Measurements from ENCODE around the gene PALM3.

DNA sequence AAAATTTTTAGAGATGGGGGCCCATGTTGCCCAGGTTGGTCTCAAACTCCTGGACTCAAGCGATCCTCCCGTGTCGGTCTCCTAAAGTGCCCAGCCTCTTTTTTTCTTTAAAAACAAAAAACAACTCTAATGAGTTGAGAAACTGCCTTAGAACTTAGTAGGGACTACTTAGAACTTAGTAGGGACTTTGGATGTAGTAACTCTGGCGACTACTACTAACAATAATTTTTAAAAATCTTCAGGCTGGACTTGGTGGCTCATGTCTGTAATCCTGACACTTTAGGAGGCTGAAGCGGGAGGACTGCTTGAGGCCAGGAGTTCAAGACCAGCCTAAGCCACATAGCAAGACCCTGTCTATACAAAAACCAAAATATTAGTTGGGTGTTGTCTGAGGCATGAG is 24.2 kb upstream of the PALM3 start:
- TF ChIP-seq RAD21 (IDR thresholded peaks at IDR 0.05; ENCODE audit: insufficient read depth, low read depth, low read length) (no peak), SIN3A (IDR thresholded peaks at IDR 0.05; ENCODE audit: low read depth, low read length) (no peak)

Data from GM12878 (cell line).